Breast epithelium (tissue), 4 donors: ENCODE results near the gene ARHGAP9. TPM values are rescaled to one million over a fixed set of nuclear protein-coding genes. Genes with fewer than 3 reads are reported as not detected.

Experiments used
- DNase-seq, 2 donors: peaks; one replicate each; pipeline ENCODE4 v3.0.0-alpha.2; 2019; ENCODE audit warnings: low spot score in 2 of 2
- H3K27ac ChIP-seq, 2 donors: fragments of 200-600 bp; sonication (generic) in 1 of 2; one replicate each; pipeline ENCODE4 v1.5.1; 2016 to 2019; ENCODE audit warnings: mild to moderate bottlenecking in 1 of 2
- H3K27me3 ChIP-seq, 2 donors: fragments of 200-600 bp; sonication (generic) in 1 of 2; one replicate each; pipeline versions ENCODE4 v1.5.1 to v1.6.0; 2017 to 2019; ENCODE audit warnings: control low read depth in 1 of 2, mild to moderate bottlenecking in 1 of 2
- H3K36me3 ChIP-seq: fragments of 200-600 bp; one replicate; pipeline ENCODE4 v1.5.1; 2019
- H3K4me1 ChIP-seq, 2 donors: fragments of 200-600 bp; sonication (generic); one replicate each; pipeline ENCODE4 v1.5.1; 2016 to 2019; ENCODE audit warnings: control low read depth in 1 of 2
- H3K4me3 ChIP-seq, 3 donors: fragments of 200-600 bp; sonication (generic); 1 replicate in 2 of 3; 2 replicates in 1 of 3; pipeline ENCODE4 v1.5.1; 2016 to 2019; ENCODE audit warnings: mild to moderate bottlenecking in 3 of 3, moderate library complexity in 2 of 3
- H3K9me3 ChIP-seq, 2 donors: fragments of 200-600 bp; sonication (generic) in 1 of 2; one replicate each; pipeline ENCODE4 v1.5.1; 2016 to 2019; ENCODE audit warnings: control low read depth in 1 of 2
- POLR2A ChIP-seq: fragments of 450-650 bp; IDR thresholded peaks from one replicate; pipeline ENCODE4 v1.6.1; 2016; ENCODE audit warnings: antibody characterized with exemption, mild to moderate bottlenecking, moderate library complexity
- POLR2AphosphoS5 ChIP-seq, 3 donors: sonication (generic); formaldehyde crosslinking; IDR thresholded peaks; one replicate each; pipeline ENCODE4 v1.6.1; 2017; ENCODE audit warnings: antibody characterized with exemption in 3 of 3
- intact Hi-C: fragments of 100-400 bp; cut with DNase I; formaldehyde crosslinking; loops from one replicate; pipeline ENCODE4 v1.15.1; 2023; ENCODE audit warnings: low total_unique reads
- total RNA-seq, 3 donors: library from RNA; depleted of rRNA; stranded (reverse); fragments of >200 nt; gene quantifications; one replicate each; pipeline ENCODE4 v1.1.0, GENCODE V29; 2016
- TF ChIP-seq, protein P1 (sequence below), 3 donors: fragments of 450-650 bp; IDR thresholded peaks; one replicate each; pipeline ENCODE4 v1.5.1; 2016 to 2017; ENCODE audit warnings: antibody characterized with exemption in 3 of 3, mild to moderate bottlenecking in 3 of 3, moderate library complexity in 3 of 3

Gene ARHGAP9
- total RNA-seq, 3 donors from 2014 or later = 10.8 to 16.6 (median 11.1) TPM

DNA sequence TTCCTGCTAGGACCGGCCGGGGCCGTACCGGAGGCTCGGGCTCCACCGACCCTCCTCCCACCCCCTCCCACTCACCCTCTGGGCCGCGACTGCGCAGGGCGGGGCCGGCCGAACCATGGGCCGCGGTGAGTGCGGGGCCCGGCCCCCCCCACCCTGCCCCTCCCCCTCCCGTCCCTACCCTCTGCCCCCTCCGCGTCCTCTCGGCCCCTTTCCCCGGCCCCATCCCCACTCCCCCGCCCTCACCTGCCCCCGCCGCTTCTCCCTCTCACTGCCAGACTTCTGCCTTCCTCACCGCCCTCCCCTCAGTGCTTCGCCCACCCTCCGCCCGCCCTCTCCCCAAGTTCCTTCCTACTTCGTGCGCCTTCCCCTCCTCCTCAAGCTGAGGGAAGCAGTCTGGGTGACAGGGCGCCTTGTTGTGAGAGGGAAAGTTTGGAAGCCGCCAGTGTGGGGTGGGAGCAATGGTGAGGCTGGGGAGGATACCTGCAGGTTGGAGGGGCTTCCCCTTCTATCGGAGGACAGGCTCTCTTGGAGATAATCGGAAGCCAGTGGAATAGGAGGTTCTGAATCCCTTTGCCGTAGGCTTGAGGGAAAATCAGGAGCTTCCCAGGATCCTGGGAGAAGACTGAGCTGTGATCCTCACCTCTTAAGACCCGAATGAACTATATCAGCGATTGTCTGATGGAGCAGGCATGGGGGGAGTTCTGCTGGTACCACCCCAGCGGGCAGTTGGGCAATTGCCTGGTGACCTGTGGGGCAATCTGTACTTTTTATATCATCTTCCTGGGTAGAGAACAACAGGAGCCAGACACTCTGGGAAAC, 43.4 kb upstream of the ARHGAP9 start:
- H3K27ac ChIP-seq = peak overlapping the region; percentile 99 to 100
- TF ChIP-seq POLR2AphosphoS5 (IDR thresholded peaks at IDR 0.05) (peak in 1 of 3 donors; percentile 5), POLR2A (no peak)
- TF ChIP-seq, protein P1, sequence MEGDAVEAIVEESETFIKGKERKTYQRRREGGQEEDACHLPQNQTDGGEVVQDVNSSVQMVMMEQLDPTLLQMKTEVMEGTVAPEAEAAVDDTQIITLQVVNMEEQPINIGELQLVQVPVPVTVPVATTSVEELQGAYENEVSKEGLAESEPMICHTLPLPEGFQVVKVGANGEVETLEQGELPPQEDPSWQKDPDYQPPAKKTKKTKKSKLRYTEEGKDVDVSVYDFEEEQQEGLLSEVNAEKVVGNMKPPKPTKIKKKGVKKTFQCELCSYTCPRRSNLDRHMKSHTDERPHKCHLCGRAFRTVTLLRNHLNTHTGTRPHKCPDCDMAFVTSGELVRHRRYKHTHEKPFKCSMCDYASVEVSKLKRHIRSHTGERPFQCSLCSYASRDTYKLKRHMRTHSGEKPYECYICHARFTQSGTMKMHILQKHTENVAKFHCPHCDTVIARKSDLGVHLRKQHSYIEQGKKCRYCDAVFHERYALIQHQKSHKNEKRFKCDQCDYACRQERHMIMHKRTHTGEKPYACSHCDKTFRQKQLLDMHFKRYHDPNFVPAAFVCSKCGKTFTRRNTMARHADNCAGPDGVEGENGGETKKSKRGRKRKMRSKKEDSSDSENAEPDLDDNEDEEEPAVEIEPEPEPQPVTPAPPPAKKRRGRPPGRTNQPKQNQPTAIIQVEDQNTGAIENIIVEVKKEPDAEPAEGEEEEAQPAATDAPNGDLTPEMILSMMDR (IDR thresholded peaks at IDR 0.05) = no peak
- intact Hi-C loops = loop anchor here (5.0 kb wide), 1 partner anchor 436 kb away; the partner anchor contains the start of gene NAB2
- no peaks in the 10 kb centered on the region for H3K9me3 ChIP-seq
- no peaks in the 10 kb centered on the region for H3K27me3 ChIP-seq
- peak in 1 of 2 donors; percentile 43 for DNase-seq
- H3K4me1 ChIP-seq = peaks cover 13 to 39% of the 10 kb centered on the region in 2 donors
- H3K36me3 ChIP-seq = no peaks in the 10 kb centered on the region
- peak overlapping the region; percentile 81 to 93 (median 84) for H3K4me3 ChIP-seq

DNA sequence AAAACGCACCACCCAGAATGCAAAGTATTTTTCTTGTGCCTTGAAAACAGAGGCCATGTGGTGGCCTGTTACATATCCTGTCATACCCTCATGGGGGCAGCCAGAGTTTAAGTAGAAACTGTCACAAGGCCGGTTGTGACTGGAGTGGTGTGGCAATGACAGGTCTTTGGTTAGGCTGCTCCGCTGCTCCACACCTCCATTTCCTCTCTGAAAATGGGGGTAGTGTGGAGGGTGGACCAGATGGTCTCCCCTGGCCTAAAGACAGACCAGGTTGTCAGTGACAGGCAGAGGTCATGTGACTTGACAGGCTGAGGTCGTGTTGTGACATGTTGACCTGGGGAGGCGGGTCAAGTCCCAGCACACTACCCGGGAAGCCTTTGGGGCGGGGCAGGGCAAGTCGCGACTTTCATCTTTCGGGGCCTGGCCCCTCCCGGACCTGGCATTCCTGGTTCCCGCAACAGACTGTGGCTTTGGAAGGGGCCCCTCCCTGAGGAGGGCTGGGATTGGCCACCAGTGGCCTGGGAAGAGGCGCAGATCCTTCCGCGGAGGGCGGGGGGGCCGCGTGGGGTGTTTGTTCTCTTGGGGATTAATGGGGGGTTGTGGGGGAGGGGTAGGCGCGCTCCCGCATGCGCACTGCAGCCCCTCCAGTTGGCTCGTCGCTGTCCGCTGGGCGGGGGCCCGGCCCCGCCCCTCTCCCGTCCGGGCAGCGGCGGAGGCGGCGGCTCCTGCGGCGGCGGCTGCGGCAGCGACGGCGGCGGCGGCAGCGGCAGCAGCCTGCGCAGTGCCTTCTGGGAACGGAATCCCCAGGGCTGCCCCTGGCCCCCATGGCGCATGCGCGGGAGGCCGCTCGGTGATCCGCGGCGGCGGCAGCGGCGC, 42.6 kb upstream of the ARHGAP9 start, which contains the start of gene MBD6:
TSS of gene MBD6 (plus strand) at position 814 of the 876 bp plus-strand sequence. CDS start 1,480 bp downstream, outside the sequence.
- Histone ChIP-seq H3K4me3 (peak within 1 kb of the TSS; percentile 81 to 93 (median 84)), H3K36me3 (no peaks in the 10 kb centered on the region), H3K4me1 (peaks cover 13 to 41% of the 10 kb centered on the region in 2 donors), H3K27ac (peak within 1 kb of the TSS; percentile 99 to 100), H3K27me3 (no peaks in the 10 kb centered on the region), H3K9me3 (no peaks in the 10 kb centered on the region)
- intact Hi-C loops = loop anchor here (5.0 kb wide), 1 partner anchor 435 kb away; the partner anchor contains the start of gene NAB2
- peak; percentile 93 to 97 for DNase-seq
- TF ChIP-seq POLR2AphosphoS5 (IDR thresholded peaks at IDR 0.05) = peak; percentile 85 to 91 (median 89)
- TF ChIP-seq, protein P1 (IDR thresholded peaks at IDR 0.05) = peak in 2 of 3 donors; percentile 13 to 20
- TF ChIP-seq POLR2A = peak; percentile 50

DNA sequence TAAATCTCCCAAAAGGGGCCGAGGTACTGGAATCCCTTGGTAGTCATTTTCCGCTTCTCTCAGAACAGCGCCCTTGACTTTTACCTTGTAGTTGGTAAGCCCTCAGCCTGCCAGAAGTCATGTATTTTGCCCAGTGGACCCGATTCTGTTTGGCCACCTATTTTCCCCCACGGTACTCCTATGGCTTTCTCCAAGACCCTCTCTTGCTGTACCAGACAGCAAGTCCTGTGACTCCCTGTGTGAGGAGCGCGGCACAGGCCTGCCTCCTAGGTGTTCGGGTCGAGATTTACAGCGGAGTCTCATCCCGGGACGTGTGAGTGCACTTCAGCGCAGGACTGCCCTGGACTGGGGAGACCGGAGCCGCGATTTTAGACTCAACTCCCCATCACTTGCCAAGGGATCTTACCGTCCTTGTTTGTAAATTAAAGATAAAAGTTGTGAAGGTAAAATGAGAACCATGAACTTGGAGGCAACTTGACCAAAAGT, 41.9 kb upstream of the ARHGAP9 start:
- peak overlapping the region; percentile 99 to 100 for H3K27ac ChIP-seq
- H3K4me1 ChIP-seq = peaks cover 13 to 41% of the 10 kb centered on the region in 2 donors
- no peaks in the 10 kb centered on the region for H3K9me3 ChIP-seq
- no peaks in the 10 kb centered on the region for H3K27me3 ChIP-seq
- H3K36me3 ChIP-seq = no peaks in the 10 kb centered on the region
- peak in 1 of 2 donors; percentile 70 for DNase-seq
- intact Hi-C loops = loop anchor here (5.0 kb wide), 1 partner anchor 434 kb away; the partner anchor contains the start of gene NAB2
- no peak for TF ChIP-seq POLR2A
- TF ChIP-seq, protein P1 (IDR thresholded peaks at IDR 0.05) = no peak
- TF ChIP-seq POLR2AphosphoS5 (IDR thresholded peaks at IDR 0.05) = no peak
- peak overlapping the region; percentile 81 to 93 (median 84) for H3K4me3 ChIP-seq

DNA sequence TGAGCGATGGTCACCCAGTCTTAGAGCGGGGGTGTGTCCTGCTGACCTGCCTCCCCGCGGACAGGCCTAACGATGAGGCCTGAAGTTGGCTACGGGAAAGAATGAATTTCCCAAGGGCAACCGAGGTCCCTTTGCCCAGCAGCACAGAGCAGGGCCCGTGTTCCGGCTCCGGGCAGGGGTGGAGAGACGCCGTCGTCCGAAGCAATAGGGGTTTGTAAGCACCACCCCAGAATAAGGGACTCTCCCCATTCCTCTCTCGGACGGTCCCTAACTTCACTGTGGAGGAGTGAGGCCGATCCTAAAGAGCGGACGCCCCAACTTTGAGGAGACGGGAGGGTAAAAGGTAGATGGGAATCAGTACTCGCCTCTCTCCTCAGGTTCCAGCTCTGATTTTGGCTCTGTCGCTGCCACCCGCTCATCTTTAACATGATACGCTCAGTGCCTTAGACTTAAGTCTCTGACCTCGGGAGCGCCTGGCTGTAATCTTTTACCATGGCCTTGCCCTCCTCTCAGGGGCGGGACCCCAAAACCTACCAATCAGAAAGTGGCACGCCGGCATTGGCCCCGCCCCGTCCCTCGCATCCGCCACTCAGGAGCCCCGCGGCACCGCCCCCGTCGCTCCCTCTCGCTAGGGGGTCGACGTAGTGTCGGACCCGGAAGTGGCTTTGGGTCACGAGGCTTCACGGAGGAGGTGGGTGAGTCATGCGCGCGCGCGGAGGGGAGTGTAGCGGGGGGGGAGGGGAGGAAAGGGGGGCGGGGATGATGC, 40.6 kb upstream of the ARHGAP9 start, which contains the start of gene DDIT3:
TSS of gene DDIT3 (minus strand) at position 462 of the 766 bp plus-strand sequence. CDS start 3,108 bp downstream, outside the sequence.
- peaks cover under 1% of the 10 kb centered on the region for H3K36me3 ChIP-seq
- H3K4me1 ChIP-seq = peaks cover 13 to 41% of the 10 kb centered on the region in 2 donors
- intact Hi-C loops = loop anchor here (5.0 kb wide), 1 partner anchor 433 kb away; the partner anchor contains the start of gene NAB2
- TF ChIP-seq, protein P1 (IDR thresholded peaks at IDR 0.05) = no peak
- TF ChIP-seq POLR2A (peak; percentile 98), POLR2AphosphoS5 (IDR thresholded peaks at IDR 0.05) (peak; percentile 99 to 100 (median 99))
- peak within 1 kb of the TSS; percentile 99 to 100 for H3K27ac ChIP-seq
- no peaks in the 10 kb centered on the region for H3K27me3 ChIP-seq
- no peaks in the 10 kb centered on the region for H3K9me3 ChIP-seq
- peak; percentile 100 for DNase-seq
- H3K4me3 ChIP-seq = peak within 1 kb of the TSS; percentile 84 to 97 (median 93)
